ENCODE results near the gene SLAMF1.

DNA sequence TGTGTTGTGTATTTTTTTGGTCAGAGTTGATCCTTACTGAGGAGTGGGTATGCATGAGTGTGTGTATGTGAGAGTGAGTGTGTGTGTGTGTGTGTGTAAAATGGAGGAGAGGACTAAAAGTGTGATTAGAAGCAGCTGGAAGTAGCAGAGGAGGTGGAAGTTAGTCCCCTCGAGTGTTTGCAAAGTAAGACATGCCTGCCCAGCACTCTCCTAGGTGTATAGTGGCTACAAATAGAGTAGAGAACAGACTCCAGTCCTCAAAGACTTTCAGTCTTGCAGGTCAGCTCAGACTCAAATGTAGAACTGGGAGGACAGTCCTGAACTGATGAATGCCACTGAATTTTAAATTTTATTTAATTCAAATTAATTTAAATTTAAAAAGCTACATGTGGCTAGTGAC lies 28.5 kb downstream of the SLAMF1 start:
- TF ChIP-seq, protein P1, sequence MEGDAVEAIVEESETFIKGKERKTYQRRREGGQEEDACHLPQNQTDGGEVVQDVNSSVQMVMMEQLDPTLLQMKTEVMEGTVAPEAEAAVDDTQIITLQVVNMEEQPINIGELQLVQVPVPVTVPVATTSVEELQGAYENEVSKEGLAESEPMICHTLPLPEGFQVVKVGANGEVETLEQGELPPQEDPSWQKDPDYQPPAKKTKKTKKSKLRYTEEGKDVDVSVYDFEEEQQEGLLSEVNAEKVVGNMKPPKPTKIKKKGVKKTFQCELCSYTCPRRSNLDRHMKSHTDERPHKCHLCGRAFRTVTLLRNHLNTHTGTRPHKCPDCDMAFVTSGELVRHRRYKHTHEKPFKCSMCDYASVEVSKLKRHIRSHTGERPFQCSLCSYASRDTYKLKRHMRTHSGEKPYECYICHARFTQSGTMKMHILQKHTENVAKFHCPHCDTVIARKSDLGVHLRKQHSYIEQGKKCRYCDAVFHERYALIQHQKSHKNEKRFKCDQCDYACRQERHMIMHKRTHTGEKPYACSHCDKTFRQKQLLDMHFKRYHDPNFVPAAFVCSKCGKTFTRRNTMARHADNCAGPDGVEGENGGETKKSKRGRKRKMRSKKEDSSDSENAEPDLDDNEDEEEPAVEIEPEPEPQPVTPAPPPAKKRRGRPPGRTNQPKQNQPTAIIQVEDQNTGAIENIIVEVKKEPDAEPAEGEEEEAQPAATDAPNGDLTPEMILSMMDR (conservative IDR thresholded peaks at IDR 0.05), result no peak
- no peak for TF ChIP-seq ZFX (IDR thresholded peaks at IDR 0.05)

Data from C4-2B (cell line).